PC-9 (cell line): ENCODE results near the gene CAPNS1. TPM values are rescaled to one million over a fixed set of nuclear protein-coding genes. Genes with fewer than 3 reads are reported as not detected.

ENCODE experiments used
- BruUV-seq: library from RNA; stranded (reverse); fragments of 400-500 nt; replicated peaks from 2 replicates; lab custom pipeline; 2021; lab: Mats Ljungman, UMichigan
- CTCF ChIA-PET: fragments of 300-600 bp; sonication (Branson Sonifier 250); formaldehyde crosslinking; loops from one replicate; lab custom pipeline; 2022; ENCODE audit warnings: antibody characterized with exemption; lab: Charles Lee
- POLR2A ChIA-PET: fragments of 300-600 bp; sonication (Branson Sonifier 250); formaldehyde crosslinking; loops from one replicate; lab custom pipeline; 2022; ENCODE audit warnings: antibody characterized with exemption; ENCODE audit not compliant: unreplicated experiment; lab: Charles Lee
- DNase-seq, 2 experiments: peaks; one replicate each; pipeline versions ENCODE4 v3.0.0 to v3.0.0-alpha.2; 2015 to 2022; ENCODE audit warnings: mixed read lengths in 1 of 2
- H2AFZ ChIP-seq: fragments of 200-600 bp; sonication (generic); 2 replicates; pipeline ENCODE4 v1.8.1; 2017; ENCODE audit warnings: antibody characterized with exemption
- H3F3A ChIP-seq: fragments of 200-600 bp; sonication (generic); 2 replicates; pipeline ENCODE4 v1.8.1; 2017; ENCODE audit warnings: antibody characterized with exemption, mild to moderate bottlenecking, low read depth; ENCODE audit not compliant: insufficient read depth
- H3K27ac ChIP-seq: fragments of 200-600 bp; sonication (generic); 2 replicates; pipeline ENCODE4 v1.6.1; 2016; ENCODE audit warnings: mixed run types
- H3K27me3 ChIP-seq: fragments of 200-600 bp; sonication (generic); 2 replicates; pipeline ENCODE4 v1.6.1; 2016; ENCODE audit warnings: low read depth, mixed run types; ENCODE audit not compliant: insufficient read depth
- H3K36me3 ChIP-seq: fragments of 200-600 bp; sonication (generic); 2 replicates; pipeline ENCODE4 v1.6.1; 2016; ENCODE audit warnings: low read depth, mixed run types
- H3K4me1 ChIP-seq: fragments of 200-600 bp; sonication (generic); replicated peaks from 2 replicates; pipeline ENCODE4 v1.6.1; 2016; ENCODE audit warnings: mixed run types; ENCODE audit not compliant: insufficient read depth
- H3K4me2 ChIP-seq: fragments of 200-600 bp; sonication (generic); 2 replicates; pipeline ENCODE4 v1.6.1; 2017; ENCODE audit warnings: mixed run types
- H3K4me3 ChIP-seq: fragments of 200-600 bp; sonication (generic); 2 replicates; pipeline ENCODE4 v1.6.1; 2016; ENCODE audit warnings: mixed run types
- H3K79me2 ChIP-seq: fragments of 200-600 bp; sonication (generic); 2 replicates; pipeline ENCODE4 v1.6.1; 2017; ENCODE audit warnings: low read depth, mixed run types
- H3K9me2 ChIP-seq: fragments of 200-600 bp; sonication (generic); 2 replicates; pipeline ENCODE4 v1.8.1; 2017; ENCODE audit warnings: mild to moderate bottlenecking; ENCODE audit not compliant: insufficient read depth
- H3K9me3 ChIP-seq: fragments of 200-600 bp; sonication (generic); 2 replicates; pipeline ENCODE4 v1.8.1; 2016; ENCODE audit warnings: low read depth; ENCODE audit not compliant: insufficient read depth
- H4K20me1 ChIP-seq: fragments of 200-600 bp; sonication (generic); 2 replicates; pipeline ENCODE4 v1.8.1; 2017; ENCODE audit not compliant: insufficient read depth
- CTCF ChIP-seq: fragments of 200-600 bp; sonication (generic); conservative IDR thresholded peaks from 2 replicates; pipeline ENCODE4 v1.6.1; 2017; ENCODE audit warnings: mixed run types, antibody characterized with exemption, mild to moderate bottlenecking, moderate library complexity
- EZH2 ChIP-seq: fragments of 200-600 bp; sonication (generic); IDR thresholded peaks from 2 replicates; pipeline ENCODE4 v1.8.0; 2017; ENCODE audit warnings: antibody characterized with exemption, low read depth
- intact Hi-C: fragments of 100-400 bp; cut with micrococcal nuclease; formaldehyde crosslinking; loops from one replicate; pipeline ENCODE4 v1.10.0; 2022; ENCODE audit not compliant: unreplicated experiment
- total RNA-seq: library from RNA; stranded (reverse); gene quantifications from 2 replicates; pipeline ENCODE4 v1.2.3, GENCODE V29; 2021

The CAPNS1 gene
- total RNA-seq, 1 experiment from 2014 or later = 1,177 TPM

GRCh38 chr19:36151144-36152018, 11.5 kb downstream of the CAPNS1 start:
- Histone ChIP-seq H2AFZ (no peak overlapping the region), H3K9me3 (no peaks in the 10 kb centered on the region), H3K4me2 (no peak overlapping the region), H3K79me2 (no peaks in the 10 kb centered on the region), H3K4me1 (no peaks in the 10 kb centered on the region), H3K36me3 (peaks cover 10% of the 10 kb centered on the region; the same call in 1 of the 2 replicates), H3K4me3 (no peak overlapping the region), H3F3A (peaks cover 16% of the 10 kb centered on the region; the same call in 1 of the 2 replicates), H3K27ac (no peak overlapping the region), H3K9me2 (no peaks in the 10 kb centered on the region), H3K27me3 (no peaks in the 10 kb centered on the region), H4K20me1 (peaks cover 4% of the 10 kb centered on the region)
- CTCF ChIA-PET = no interaction called here
- no TSS peak for BruUV-seq
- intact Hi-C loops = no loop called here
- TF ChIP-seq EZH2 (no peak), CTCF (no peak)
- POLR2A ChIA-PET = no interaction called here
- DNase-seq = no peak

- Histone ChIP-seq H3K36me3 (peaks cover 4% of the 10 kb centered on the region; the same call in 1 of the 2 replicates), H4K20me1 (peaks cover 4% of the 10 kb centered on the region), H3K4me3 (no peak overlapping the region), H3K4me1 (no peaks in the 10 kb centered on the region), H3K27me3 (no peaks in the 10 kb centered on the region), H3K9me2 (no peaks in the 10 kb centered on the region), H2AFZ (no peak overlapping the region), H3F3A (peaks cover 10% of the 10 kb centered on the region; the same call in 1 of the 2 replicates), H3K27ac (no peak overlapping the region), H3K4me2 (no peak overlapping the region), H3K79me2 (no peaks in the 10 kb centered on the region), H3K9me3 (no peaks in the 10 kb centered on the region)
- BruUV-seq = no TSS peak
- TF ChIP-seq CTCF (no peak), EZH2 (no peak)
- POLR2A ChIA-PET = no interaction called here
- intact Hi-C loops = no loop called here
- no peak for DNase-seq
- CTCF ChIA-PET = no interaction called here
These were observed 12.1 kb downstream of the CAPNS1 start for GRCh38 chr19:36152019-36152351.

GRCh38 chr19:36152352-36153091, 12.7 kb downstream of the CAPNS1 start, which contains the start of gene COX7A1:
COX7A1 (minus strand) TSS chr19:36152447; CDS start chr19:36152407, 40 bp downstream.
- H3K79me2 ChIP-seq = no peaks in the 10 kb centered on the region
- no peaks in the 10 kb centered on the region for H3K4me1 ChIP-seq
- no peak within 1 kb of the TSS for H2AFZ ChIP-seq
- ChIA-PET CTCF (no interaction called here), POLR2A (no interaction called here)
- H3K36me3 ChIP-seq = no peaks in the 10 kb centered on the region; the same call in 1 of the 2 replicates
- BruUV-seq = no TSS peak
- intact Hi-C loops = no loop called here
- TF ChIP-seq EZH2 (no peak), CTCF (no peak)
- no peaks in the 10 kb centered on the region for H3K9me3 ChIP-seq
- no peaks in the 10 kb centered on the region for H3K9me2 ChIP-seq
- no peak within 1 kb of the TSS for H3K4me2 ChIP-seq
- no peaks in the 10 kb centered on the region for H3K27me3 ChIP-seq
- H4K20me1 ChIP-seq = peaks cover 4% of the 10 kb centered on the region
- no peak for DNase-seq
- 0 out of 2 replicates have a peak, but pooled peaks cover 5% of the 10 kb centered on the region for H3F3A ChIP-seq
- no peak within 1 kb of the TSS for H3K4me3 ChIP-seq
- no peak within 1 kb of the TSS for H3K27ac ChIP-seq
